Mesendoderm (in vitro differentiated cells): ENCODE data around the gene CCL25.

ENCODE experiments used
- DNase-seq: peaks from one replicate; pipeline ENCODE4 v3.0.0; 2013
- H2AK5ac ChIP-seq: 2 replicates; pipeline ENCODE4 v1.6.1; 2013; ENCODE audit warnings: low read length, inconsistent platforms
- H2BK120ac ChIP-seq: 2 replicates; pipeline ENCODE4 v1.6.1; 2013; ENCODE audit warnings: low read depth, mild to moderate bottlenecking, low read length, moderate library complexity, mixed read lengths
- H2BK15ac ChIP-seq: replicated peaks from 2 replicates; pipeline ENCODE4 v1.6.1; 2013; ENCODE audit warnings: low read depth, mild to moderate bottlenecking, moderate library complexity
- H2BK5ac ChIP-seq: 2 replicates; pipeline ENCODE4 v1.6.1; 2013; ENCODE audit warnings: low read length, inconsistent platforms
- H3K18ac ChIP-seq: 2 replicates; pipeline ENCODE4 v1.6.1; 2013; ENCODE audit warnings: mild to moderate bottlenecking, low read length, mixed read lengths
- H3K23ac ChIP-seq: one replicate; pipeline ENCODE4 v1.6.1; 2013; ENCODE audit warnings: low read length
- H3K27ac ChIP-seq: 2 replicates; pipeline ENCODE4 v1.5.1; 2013; ENCODE audit warnings: low read depth, mild to moderate bottlenecking, inconsistent platforms, low read length, moderate library complexity
- H3K27me3 ChIP-seq: 2 replicates; pipeline ENCODE4 v1.6.1; 2013; ENCODE audit warnings: low read length, control low read depth, mild to moderate bottlenecking, inconsistent platforms; ENCODE audit not compliant: insufficient read depth, poor library complexity
- H3K36me3 ChIP-seq: 2 replicates; pipeline ENCODE4 v1.6.1; 2013; ENCODE audit warnings: low read length, inconsistent platforms; ENCODE audit not compliant: control insufficient read depth, insufficient read depth
- H3K4ac ChIP-seq: one replicate; pipeline ENCODE4 v1.6.1; 2013; ENCODE audit warnings: low read depth, mild to moderate bottlenecking, low read length, moderate library complexity
- H3K4me1 ChIP-seq: 2 replicates; pipeline ENCODE4 v1.6.1; 2013; ENCODE audit warnings: low read depth, low read length, inconsistent platforms; ENCODE audit not compliant: control insufficient read depth
- H3K4me2 ChIP-seq: 2 replicates; pipeline ENCODE4 v1.6.1; 2013; ENCODE audit warnings: low read length
- H3K4me3 ChIP-seq: 2 replicates; pipeline ENCODE4 v1.5.1; 2013; ENCODE audit warnings: mild to moderate bottlenecking, low read length
- H3K56ac ChIP-seq: one replicate; pipeline ENCODE4 v1.6.1; 2013; ENCODE audit warnings: low read length
- H3K79me1 ChIP-seq: 2 replicates; pipeline ENCODE4 v1.6.1; 2013; ENCODE audit warnings: low read length, inconsistent platforms
- H3K79me2 ChIP-seq: 2 replicates; pipeline ENCODE4 v1.6.1; 2013; ENCODE audit warnings: mild to moderate bottlenecking, low read length; ENCODE audit not compliant: control insufficient read depth, insufficient read depth
- H3K9ac ChIP-seq: 2 replicates; pipeline ENCODE4 v1.6.1; 2013; ENCODE audit warnings: low read length, inconsistent platforms
- H4K5ac ChIP-seq: one replicate; pipeline ENCODE4 v1.6.1; 2013; ENCODE audit warnings: low read length
- H4K8ac ChIP-seq: one replicate; pipeline ENCODE4 v1.6.1; 2013; ENCODE audit warnings: low read depth, mild to moderate bottlenecking, control low read depth, low read length, moderate library complexity
- WGBS: extraction: QIAGEN DNeasy Blood & Tissue Kit; methylation state at CpG from one replicate; pipeline ENCODE4 v1.1.7; 2013; ENCODE audit warnings: low lambda C conversion rate, missing lambda C conversion rate; ENCODE audit not compliant: insufficient coverage; ENCODE audit errors: extremely low coverage; 5-methylcytosine and 5-hydroxymethylcytosine counted together

CCL25 gene

GRCh38 chr19:8046569-8047165 is 5.9 kb upstream of the CCL25 start:
- H4K8ac ChIP-seq, result no peak overlapping the region
- no peak overlapping the region for H3K23ac ChIP-seq
- H3K4ac ChIP-seq, result no peak overlapping the region
- H3K27me3 ChIP-seq, result no peaks in the 10 kb centered on the region
- no peak overlapping the region for H3K27ac ChIP-seq
- no peak overlapping the region for H3K4me3 ChIP-seq
- no peak overlapping the region for H2BK120ac ChIP-seq
- no peak overlapping the region for H3K9ac ChIP-seq
- no peaks in the 10 kb centered on the region for H3K79me2 ChIP-seq
- no peaks in the 10 kb centered on the region for H3K4me1 ChIP-seq
- H3K4me2 ChIP-seq, result no peak overlapping the region
- H2AK5ac ChIP-seq, result no peak overlapping the region
- DNase-seq, result no peak
- H2BK15ac ChIP-seq, result no peak overlapping the region
- H3K36me3 ChIP-seq, result no peaks in the 10 kb centered on the region
- no peaks in the 10 kb centered on the region for H3K79me1 ChIP-seq
- H3K56ac ChIP-seq, result no peak overlapping the region
- H3K18ac ChIP-seq, result no peak overlapping the region
- no peak overlapping the region for H4K5ac ChIP-seq
- no CpG with 5 or more reads among the region's 3 CpGs for WGBS
- H2BK5ac ChIP-seq, result no peak overlapping the region

- peak; percentile 99 for DNase-seq
- Histone ChIP-seq H3K4me1 (no peaks in the 10 kb centered on the region), H3K4me3 (no peak overlapping the region), H3K9ac (peak overlapping the region; percentile 34), H3K56ac (peak overlapping the region; percentile 76), H3K79me2 (no peaks in the 10 kb centered on the region), H3K4ac (no peak overlapping the region), H2BK120ac (no peak overlapping the region), H3K36me3 (no peaks in the 10 kb centered on the region), H2AK5ac (no peak overlapping the region), H3K27ac (no peak overlapping the region), H2BK5ac (no peak overlapping the region), H4K5ac (no peak overlapping the region), H3K27me3 (no peaks in the 10 kb centered on the region), H4K8ac (no peak overlapping the region), H3K23ac (no peak overlapping the region), H2BK15ac (no peak overlapping the region), H3K4me2 (peak overlapping the region; percentile 52), H3K79me1 (no peaks in the 10 kb centered on the region), H3K18ac (no peak overlapping the region)
- WGBS, result no CpG with 5 or more reads among the region's 49 CpGs
Measured at GRCh38 chr19:8050274-8051096, 2.1 kb upstream of the CCL25 start.

GRCh38 chr19:8054169-8054568 is 1.6 kb downstream of the CCL25 start:
- no peak overlapping the region for H3K23ac ChIP-seq
- no peak overlapping the region for H3K18ac ChIP-seq
- H3K4me2 ChIP-seq, result no peak overlapping the region
- WGBS, result no CpG with 5 or more reads among the region's 9 CpGs
- no peak overlapping the region for H3K27ac ChIP-seq
- no peak overlapping the region for H3K4me3 ChIP-seq
- H2BK5ac ChIP-seq, result no peak overlapping the region
- no peak overlapping the region for H3K56ac ChIP-seq
- H3K4ac ChIP-seq, result no peak overlapping the region
- no peak overlapping the region for H4K8ac ChIP-seq
- no peaks in the 10 kb centered on the region for H3K79me2 ChIP-seq
- H2BK120ac ChIP-seq, result no peak overlapping the region
- H3K9ac ChIP-seq, result no peak overlapping the region
- no peak overlapping the region for H4K5ac ChIP-seq
- no peaks in the 10 kb centered on the region for H3K79me1 ChIP-seq
- H3K27me3 ChIP-seq, result no peaks in the 10 kb centered on the region
- H3K36me3 ChIP-seq, result no peaks in the 10 kb centered on the region
- no peaks in the 10 kb centered on the region for H3K4me1 ChIP-seq
- no peak for DNase-seq
- no peak overlapping the region for H2BK15ac ChIP-seq
- no peak overlapping the region for H2AK5ac ChIP-seq

- Histone ChIP-seq H3K4me3 (no peak overlapping the region), H3K79me2 (no peaks in the 10 kb centered on the region), H4K5ac (no peak overlapping the region), H2AK5ac (no peak overlapping the region), H2BK5ac (no peak overlapping the region), H3K36me3 (no peaks in the 10 kb centered on the region), H2BK15ac (no peak overlapping the region), H3K9ac (no peak overlapping the region), H3K18ac (no peak overlapping the region), H3K79me1 (no peaks in the 10 kb centered on the region), H3K27ac (no peak overlapping the region), H3K23ac (no peak overlapping the region), H4K8ac (no peak overlapping the region), H3K27me3 (no peaks in the 10 kb centered on the region), H3K56ac (no peak overlapping the region), H3K4me1 (no peaks in the 10 kb centered on the region), H3K4me2 (no peak overlapping the region), H2BK120ac (no peak overlapping the region), H3K4ac (no peak overlapping the region)
- DNase-seq, result no peak
- WGBS, result no CpG with 5 or more reads among the region's 4 CpGs
Measured at GRCh38 chr19:8056533-8056932, 4.0 kb downstream of the CCL25 start.

- H3K79me2 ChIP-seq, result no peaks in the 10 kb centered on the region
- H3K4me2 ChIP-seq, result no peak overlapping the region
- no peak overlapping the region for H3K56ac ChIP-seq
- no peak overlapping the region for H2AK5ac ChIP-seq
- H2BK120ac ChIP-seq, result no peak overlapping the region
- WGBS, result no CpG with 5 or more reads among the region's 7 CpGs
- H3K4me3 ChIP-seq, result no peak overlapping the region
- H2BK5ac ChIP-seq, result no peak overlapping the region
- H3K27me3 ChIP-seq, result no peaks in the 10 kb centered on the region
- DNase-seq, result no peak
- no peaks in the 10 kb centered on the region for H3K4me1 ChIP-seq
- no peak overlapping the region for H4K5ac ChIP-seq
- H2BK15ac ChIP-seq, result no peak overlapping the region
- no peak overlapping the region for H3K27ac ChIP-seq
- no peak overlapping the region for H3K9ac ChIP-seq
- H3K23ac ChIP-seq, result no peak overlapping the region
- no peak overlapping the region for H3K18ac ChIP-seq
- no peak overlapping the region for H4K8ac ChIP-seq
- H3K36me3 ChIP-seq, result no peaks in the 10 kb centered on the region
- no peak overlapping the region for H3K4ac ChIP-seq
- no peaks in the 10 kb centered on the region for H3K79me1 ChIP-seq
Measured at GRCh38 chr19:8057545-8058270, 5.1 kb downstream of the CCL25 start.
